Measurements from ENCODE around the gene FAM163A. TPM values are rescaled to one million over a fixed set of nuclear protein-coding genes. Genes with fewer than 3 reads are reported as not detected.

Gene FAM163A
- total RNA-seq, 1 experiment from 2014 or later = 0.46 TPM

- DNase-seq = peak; percentile 20
- H3K27ac Mint-ChIP-seq = no peak overlapping the region
Measured at GRCh38 chr1:179820226-179820970, 77.3 kb downstream of the FAM163A start.

More at GRCh38 chr1:179820226-179820970, 77.3 kb downstream of the FAM163A start:
- H2BK20ac ChIP-seq (ENCODE audit: low read depth, low read length, poor library complexity, severe bottlenecking) = no peak overlapping the region
- no peak overlapping the region for H3K27ac ChIP-seq (ENCODE audit: insufficient read length, low read depth, low read length)
- Mint-ChIP-seq H3K9me3 (no peaks in the 10 kb centered on the region), H3K36me3 (ENCODE audit: insufficient read depth in 1 of 3, low read depth in 3 of 3) (no peaks in the 10 kb centered on the region; a peak in 1 of 7 replicates), H3K4me3 (no peak overlapping the region), H3K27me3 (ENCODE audit: low read depth) (peaks cover 30% of the 10 kb centered on the region), H3K4me1 (peaks cover 17 to 29% of the 10 kb centered on the region in 2 experiments)
- H2AK5ac ChIP-seq (ENCODE audit: insufficient read length, low read length) = no peak overlapping the region
- peaks cover under 1% of the 10 kb centered on the region for H3K23me2 ChIP-seq (ENCODE audit: insufficient read length, low read depth, low read length, poor library complexity, severe bottlenecking)
- H3T11ph ChIP-seq (ENCODE audit: low read length) = no peak overlapping the region
- no peaks in the 10 kb centered on the region for H4K20me1 ChIP-seq (ENCODE audit: control insufficient read depth, insufficient read depth, insufficient read length)
- H3K79me1 ChIP-seq (ENCODE audit: insufficient read depth, low read depth, low read length, poor library complexity, severe bottlenecking) = no peaks in the 10 kb centered on the region
- no peaks in the 10 kb centered on the region for H3K4me1 ChIP-seq (ENCODE audit: insufficient read depth, low read length)
- no peak overlapping the region for H3K14ac ChIP-seq (ENCODE audit: insufficient read depth, low read length)
- no peak overlapping the region for H3K4me2 ChIP-seq (ENCODE audit: insufficient read depth, insufficient read length, low read length)
- H3K56ac ChIP-seq (ENCODE audit: insufficient read length, low read depth, low read length) = no peak overlapping the region
- no peaks in the 10 kb centered on the region for H3K79me2 ChIP-seq (ENCODE audit: insufficient read depth, low read length)
- H2AFZ ChIP-seq (ENCODE audit: low read length) = no peak overlapping the region
- WGBS (ENCODE audit: extremely low coverage, insufficient read length, low lambda C conversion rate) = no CpG with 5 or more reads among the region's 9 CpGs
- TF ChIP-seq CTCF (conservative IDR thresholded peaks at IDR 0.05) = no peak
- no peak overlapping the region for H3K18ac ChIP-seq (ENCODE audit: insufficient read length, low read depth, low read length)
- no peak overlapping the region for H3K23ac ChIP-seq (ENCODE audit: insufficient read length, low read depth, low read length)
- H2BK5ac ChIP-seq (ENCODE audit: insufficient read length, low read length) = no peak overlapping the region
- H4K91ac ChIP-seq (ENCODE audit: insufficient read length, low read depth, low read length) = no peak overlapping the region
- H4K8ac ChIP-seq (replicated peaks; ENCODE audit: insufficient read length, low read depth, low read length) = no peak overlapping the region
- no peak overlapping the region for H4K5ac ChIP-seq (ENCODE audit: insufficient read length, low read depth, low read length)
- H3K9ac ChIP-seq (ENCODE audit: extremely low read depth, insufficient read length, low read length) = no peak overlapping the region
- no peak overlapping the region for H2BK120ac ChIP-seq (ENCODE audit: low read depth, low read length, poor library complexity, severe bottlenecking)
- no peak overlapping the region for H3K4ac ChIP-seq (ENCODE audit: low read depth, low read length)
- H2BK15ac ChIP-seq (ENCODE audit: low read depth, low read length) = no peak overlapping the region
- no peak overlapping the region for H2BK12ac ChIP-seq (ENCODE audit: insufficient read length, low read depth, low read length)
- no peaks in the 10 kb centered on the region for H3K9me3 ChIP-seq (ENCODE audit: control insufficient read depth, low read depth, low read length)
- H3K27me3 ChIP-seq (ENCODE audit: insufficient read depth, low read length) = no peaks in the 10 kb centered on the region

Measured in H9 (cell line).